Nephron (organoid): ENCODE results near the gene CCDC157.

Experiments used
- H3K27ac Mint-ChIP-seq, 3 experiments: 2 replicates each; pipeline ENCODE4 v1.8.0; 2020; ENCODE audit warnings: mixed read lengths in 3 of 3, mild to moderate bottlenecking in 2 of 3, moderate library complexity in 1 of 3
- H3K27me3 Mint-ChIP-seq: 2 replicates; pipeline ENCODE4 v1.8.0; 2021; ENCODE audit warnings: low read depth, mild to moderate bottlenecking, moderate library complexity, mixed read lengths
- H3K36me3 Mint-ChIP-seq: 2 replicates; pipeline ENCODE4 v1.8.0; 2020; ENCODE audit warnings: low read depth, mixed read lengths
- H3K4me1 Mint-ChIP-seq: 2 replicates; pipeline ENCODE4 v1.8.0; 2020; ENCODE audit warnings: mixed read lengths
- H3K4me3 Mint-ChIP-seq, 3 experiments: 2 replicates each; pipeline ENCODE4 v1.8.0; 2020; ENCODE audit warnings: mild to moderate bottlenecking in 3 of 3, mixed read lengths in 3 of 3, moderate library complexity in 2 of 3
- H3K9me3 Mint-ChIP-seq: 2 replicates; pipeline ENCODE4 v1.8.0; 2020; ENCODE audit warnings: mixed read lengths
- CTCF ChIP-seq, 3 experiments: fragments of 200-600 bp; sonication (generic); IDR thresholded peaks; one replicate each; pipeline ENCODE4 v1.5.0; 2021; ENCODE audit warnings: antibody characterized with exemption in 3 of 3; ENCODE audit not compliant: unreplicated experiment in 3 of 3

CCDC157 gene

GRCh38 chr22:30356449-30357235, at the start of gene CCDC157, which contains the start of gene SF3A1:
TSS of gene CCDC157 (plus strand) at chr22:30357007. CDS start at chr22:30366001, 8,994 bp downstream.
TSS of gene SF3A1 (minus strand) at chr22:30356894. CDS start at chr22:30356792, 102 bp downstream.
- Mint-ChIP-seq H3K9me3 (no peaks in the 10 kb centered on the region), H3K4me3 (peak within 1 kb of the TSS; percentile 97 to 100 (median 99)), H3K27me3 (no peaks in the 10 kb centered on the region), H3K27ac (peak within 1 kb of the TSS; percentile 61 to 99 (median 98)), H3K36me3 (peaks cover 22% of the 10 kb centered on the region), H3K4me1 (peaks cover 31% of the 10 kb centered on the region)
- TF ChIP-seq CTCF (IDR thresholded peaks at IDR 0.05; ENCODE audit: unreplicated experiment in 3 of 3), result no peak

GRCh38 chr22:30307041-30307574, 49.7 kb upstream of the CCDC157 start:
- no peaks in the 10 kb centered on the region for H3K9me3 Mint-ChIP-seq
- H3K4me3 Mint-ChIP-seq, result no peak overlapping the region
- H3K4me1 Mint-ChIP-seq, result peaks cover 55% of the 10 kb centered on the region
- H3K27me3 Mint-ChIP-seq, result no peaks in the 10 kb centered on the region
- TF ChIP-seq CTCF (IDR thresholded peaks at IDR 0.05; ENCODE audit: unreplicated experiment in 3 of 3), result no peak
- peak overlapping the region in 2 of 3 experiments; percentile 53 to 91 for H3K27ac Mint-ChIP-seq
- H3K36me3 Mint-ChIP-seq, result peaks cover 3% of the 10 kb centered on the region

- no peaks in the 10 kb centered on the region for H3K9me3 Mint-ChIP-seq
- no peaks in the 10 kb centered on the region for H3K27me3 Mint-ChIP-seq
- peak overlapping the region; percentile 65 to 88 (median 86) for H3K27ac Mint-ChIP-seq
- H3K4me3 Mint-ChIP-seq, result peak overlapping the region in 1 of 3 experiments; percentile 2
- TF ChIP-seq CTCF (IDR thresholded peaks at IDR 0.05; ENCODE audit: unreplicated experiment in 3 of 3), result no peak
- H3K4me1 Mint-ChIP-seq, result peaks cover 63% of the 10 kb centered on the region
- H3K36me3 Mint-ChIP-seq, result peaks cover 3% of the 10 kb centered on the region
Measured at GRCh38 chr22:30308093-30308492, 48.7 kb upstream of the CCDC157 start.

GRCh38 chr22:30308518-30309230, 48.1 kb upstream of the CCDC157 start:
- H3K27me3 Mint-ChIP-seq, result no peaks in the 10 kb centered on the region
- no peak overlapping the region for H3K4me3 Mint-ChIP-seq
- H3K9me3 Mint-ChIP-seq, result no peaks in the 10 kb centered on the region
- no peaks in the 10 kb centered on the region for H3K36me3 Mint-ChIP-seq
- no peak for TF ChIP-seq CTCF (IDR thresholded peaks at IDR 0.05; ENCODE audit: unreplicated experiment in 3 of 3)
- H3K27ac Mint-ChIP-seq, result peak overlapping the region; percentile 65 to 88 (median 86)
- peaks cover 63% of the 10 kb centered on the region for H3K4me1 Mint-ChIP-seq

GRCh38 chr22:30309951-30310741, 46.7 kb upstream of the CCDC157 start:
- H3K4me3 Mint-ChIP-seq, result no peak overlapping the region
- no peak for TF ChIP-seq CTCF (IDR thresholded peaks at IDR 0.05; ENCODE audit: unreplicated experiment in 3 of 3)
- no peaks in the 10 kb centered on the region for H3K27me3 Mint-ChIP-seq
- peak overlapping the region; percentile 83 to 88 (median 87) for H3K27ac Mint-ChIP-seq
- H3K4me1 Mint-ChIP-seq, result peaks cover 61% of the 10 kb centered on the region
- H3K9me3 Mint-ChIP-seq, result no peaks in the 10 kb centered on the region
- no peaks in the 10 kb centered on the region for H3K36me3 Mint-ChIP-seq
